22Rv1 (cell line): ENCODE data around the gene TBC1D2B.
"Not testable (repeated sequence)": the region's sequence is repeated elsewhere in the genome, so short reads cannot be mapped to it uniquely, and the experiment has no call there.

Source experiments
- CTCF ChIP-seq: fragments of 450-650 bp; IDR thresholded peaks from 2 replicates; pipeline ENCODE4 v1.5.1; 2017; ENCODE audit warnings: mild to moderate bottlenecking
- ZFX ChIP-seq: fragments of 450-650 bp; IDR thresholded peaks from 2 replicates; pipeline ENCODE4 v1.6.1; 2017; ENCODE audit warnings: antibody characterized with exemption, borderline replicate concordance

GRCh38 chr15:77958716-77959431 lies 118.6 kb downstream of the TBC1D2B start:
- not testable (repeated sequence) for TF ChIP-seq CTCF, ZFX
